K562 (cell line): ENCODE results near the gene RBM4B. TPM values are rescaled to one million over a fixed set of nuclear protein-coding genes. Genes with fewer than 3 reads are reported as not detected.

Source experiments
- ATAC-seq: fragments of 200-7000 bp; cut with Tn5 transposase; 3 replicates; pipeline ENCODE4 v1.9.1; 2020; ENCODE audit warnings: moderate library complexity
- BruUV-seq: library from RNA; stranded (reverse); fragments of 400-500 nt; replicated peaks from 2 replicates; lab custom pipeline; 2021; lab: Mats Ljungman, UMichigan
- CTCF ChIA-PET: fragments of 300-600 bp; formaldehyde crosslinking; extraction: SDS; loops from one replicate; lab custom pipeline; 2021; ENCODE audit warnings: low intra/inter-chr PET ratio; lab: Yijun Ruan, JAX
- POLR2A ChIA-PET: fragments of 300-600, 350-650 bp; sonication (Branson Sonifier 250); formaldehyde crosslinking; extraction: SDS; loops from one replicate; lab custom pipeline; 2021; ENCODE audit warnings: antibody characterized with exemption, inconsistent platforms; lab: Yijun Ruan, JAX
- DNase-seq, 4 experiments: peaks; one replicate each; pipeline versions ENCODE4 v3.0.0 to v3.0.0-alpha.2; 2011 to 2018; ENCODE audit warnings: low spot score in 3 of 4, mixed read lengths in 3 of 4; ENCODE audit errors: extremely low read depth in 1 of 4
- FAIRE-seq: peaks from 2 replicates; lab custom pipeline; 2011; peaks lifted over from hg19 to GRCh38; lab: Jason Lieb, UNC
- H2AFZ ChIP-seq: 2 replicates; pipeline ENCODE4 v1.6.0; 2011; ENCODE audit warnings: low read depth, low read length, control low read depth, inconsistent platforms
- H3K27ac ChIP-seq: fragments of 200-600 bp; 3 replicates; pipeline ENCODE4 v1.8.0; 2011; ENCODE audit warnings: low read depth, mild to moderate bottlenecking, control low read depth, inconsistent platforms, low read length, moderate library complexity, mixed read lengths; ENCODE audit errors: extremely low read depth
- H3K27me3 ChIP-seq, 2 experiments: fragments of 300-600 bp in 1 of 2; 2 replicates in 1 of 2; 3 replicates in 1 of 2; pipeline versions ENCODE4 v1.6.0 to v1.8.0; 2011; ENCODE audit warnings: inconsistent platforms in 2 of 2, low read length in 2 of 2, mild to moderate bottlenecking in 1 of 2, mixed read lengths in 1 of 2, moderate library complexity in 1 of 2; ENCODE audit not compliant: control insufficient read depth in 2 of 2, insufficient read depth in 2 of 2
- H3K36me3 ChIP-seq: fragments of 300-600 bp; 3 replicates; pipeline ENCODE4 v1.8.0; 2011; ENCODE audit warnings: mild to moderate bottlenecking, low read length, inconsistent platforms; ENCODE audit not compliant: control insufficient read depth, insufficient read depth
- H3K4me1 ChIP-seq, 2 experiments: fragments of 200-600 bp in 1 of 2; replicated peaks in 1 of 2; 2 replicates in 1 of 2; 3 replicates in 1 of 2; pipeline versions ENCODE4 v1.5.1 to v1.8.0; 2011; ENCODE audit warnings: inconsistent platforms in 2 of 2, low read length in 2 of 2, mild to moderate bottlenecking in 1 of 2, mixed read lengths in 1 of 2, moderate library complexity in 1 of 2; ENCODE audit not compliant: control insufficient read depth in 2 of 2, insufficient read depth in 2 of 2
- H3K4me2 ChIP-seq: 2 replicates; pipeline ENCODE4 v1.6.1; 2011; ENCODE audit warnings: low read length, control low read depth, inconsistent platforms, mixed read lengths; ENCODE audit not compliant: insufficient read depth
- H3K4me3 ChIP-seq: fragments of 200-600 bp; sonication (generic), shearing (Covaris generic); 2 replicates; pipeline ENCODE4 v1.5.1; 2016; ENCODE audit warnings: control low read depth, inconsistent platforms
- H3K79me2 ChIP-seq: fragments of 200-600 bp; 3 replicates; pipeline ENCODE4 v1.8.0; 2011; ENCODE audit warnings: low read length, inconsistent platforms; ENCODE audit not compliant: control insufficient read depth, insufficient read depth
- H3K9ac ChIP-seq, 2 experiments: 2 replicates each; pipeline versions ENCODE4 v1.6.0 to v1.6.1; 2011; ENCODE audit warnings: low read depth in 2 of 2, low read length in 2 of 2, control low read depth in 1 of 2, inconsistent platforms in 1 of 2, mild to moderate bottlenecking in 1 of 2, mixed read lengths in 1 of 2; ENCODE audit not compliant: insufficient read depth in 1 of 2
- H3K9me1 ChIP-seq: one replicate; pipeline ENCODE4 v1.6.0; 2011; ENCODE audit warnings: inconsistent platforms, mild to moderate bottlenecking, low read length, moderate library complexity; ENCODE audit not compliant: control insufficient read depth, insufficient read depth
- H3K9me3 ChIP-seq: replicated peaks from 2 replicates; pipeline ENCODE4 v1.5.1; 2011; ENCODE audit warnings: low read depth, low read length, inconsistent platforms; ENCODE audit not compliant: control insufficient read depth, insufficient read depth
- H4K20me1 ChIP-seq: replicated peaks from 2 replicates; pipeline ENCODE4 v1.6.1; 2011; ENCODE audit warnings: low read length, inconsistent platforms, mixed read lengths; ENCODE audit not compliant: control insufficient read depth, insufficient read depth
- CBFA2T3 ChIP-seq: fragments of 450-650 bp; IDR thresholded peaks from 2 replicates; pipeline ENCODE4 v1.6.1; 2017
- CXXC5 ChIP-seq: fragments of 250-450 bp; sonication (Bioruptor Pico); IDR thresholded peaks from 2 replicates; pipeline ENCODE4 v1.8.0; 2022; ENCODE audit warnings: inconsistent platforms, mild to moderate bottlenecking, moderate library complexity
- FOXA1 ChIP-seq: fragments of 450-650 bp; IDR thresholded peaks from 2 replicates; pipeline ENCODE4 v1.6.1; 2016; ENCODE audit warnings: mild to moderate bottlenecking, borderline replicate concordance
- JUN ChIP-seq, 2 experiments: sonication (generic) in 1 of 2; formaldehyde crosslinking in 1 of 2; IDR thresholded peaks; 2 replicates each; pipeline versions ENCODE4 v1.6.1 to v1.8.0; 2012 to 2022; ENCODE audit warnings: borderline replicate concordance in 2 of 2, mild to moderate bottlenecking in 2 of 2, improper control_type of control experiment in 1 of 2, low read depth in 1 of 2, low read length in 1 of 2, missing genetic modification reagents in 1 of 2
- JUND ChIP-seq, 2 experiments: IDR thresholded peaks; 2 replicates in 1 of 2; 3 replicates in 1 of 2; pipeline ENCODE4 v1.6.1; 2011; ENCODE audit warnings: borderline replicate concordance in 2 of 2, low read depth in 2 of 2, low read length in 2 of 2, improper control_type of control experiment in 1 of 2, missing biosample characterization in 1 of 2, missing genetic modification characterization in 1 of 2, missing genetic modification reagents in 1 of 2
- KLF13 ChIP-seq: fragments of 450-650 bp; IDR thresholded peaks from 2 replicates; pipeline ENCODE4 v1.6.1; 2016; ENCODE audit warnings: missing genetic modification characterization, low read depth, mild to moderate bottlenecking, missing compliant biosample characterization, moderate library complexity, borderline replicate concordance
- MCM7 ChIP-seq, 2 experiments: fragments of 450-650 bp; IDR thresholded peaks; 2 replicates each; pipeline ENCODE4 v1.6.1; 2016 to 2018
- POLR2A ChIP-seq: fragments of 450-650 bp; conservative IDR thresholded peaks from 2 replicates; pipeline ENCODE4 v1.6.1; 2016
- POLR2AphosphoS5 ChIP-seq: IDR thresholded peaks from 2 replicates; pipeline ENCODE4 v1.6.1; 2011; ENCODE audit warnings: mild to moderate bottlenecking, low read depth, low read length, moderate library complexity; ENCODE audit not compliant: control insufficient read depth, insufficient read depth
- PTRF ChIP-seq: fragments of 450-650 bp; IDR thresholded peaks from 2 replicates; pipeline ENCODE4 v1.6.1; 2016; ENCODE audit warnings: mild to moderate bottlenecking, missing genetic modification characterization, missing compliant biosample characterization
- RUNX1 ChIP-seq: sonication (generic); IDR thresholded peaks from 2 replicates; pipeline ENCODE4 v1.6.1; 2016; ENCODE audit warnings: antibody characterized with exemption, low read depth
- SRSF3 ChIP-seq: fragments of 200-400 bp; formaldehyde crosslinking; IDR thresholded peaks from 2 replicates; pipeline ENCODE4 v1.6.1; 2016; ENCODE audit warnings: mild to moderate bottlenecking, low read length, moderate library complexity; ENCODE audit not compliant: insufficient read depth
- SUPT5H ChIP-seq: fragments of 450-650 bp; IDR thresholded peaks from 2 replicates; pipeline ENCODE4 v1.6.1; 2016
- TAF9B ChIP-seq: fragments of 450-650 bp; IDR thresholded peaks from 2 replicates; pipeline ENCODE4 v1.6.1; 2018; ENCODE audit warnings: mild to moderate bottlenecking; ENCODE audit not compliant: partially characterized antibody
- ZC3H8 ChIP-seq: fragments of 450-650 bp; IDR thresholded peaks from 2 replicates; pipeline ENCODE4 v1.6.1; 2017
- ZFP1 ChIP-seq: fragments of 450-650 bp; formaldehyde crosslinking; IDR thresholded peaks from 2 replicates; pipeline ENCODE4 v1.4.0; 2020; ENCODE audit warnings: mild to moderate bottlenecking, mixed read lengths
- ZKSCAN3 ChIP-seq: fragments of 250-450 bp; sonication (Bioruptor Pico); IDR thresholded peaks from 2 replicates; pipeline ENCODE4 v1.4.0; 2020
- WGBS: fragments of 100-300 bp; shearing (Covaris generic); methylation state at CpG from one replicate; pipeline ENCODE4 v1.1.6; 2016; ENCODE audit warnings: low coverage, mixed read lengths; ENCODE audit not compliant: insufficient coverage; ENCODE audit errors: missing lambda C conversion rate; 5-methylcytosine and 5-hydroxymethylcytosine counted together
- in situ Hi-C: fragments of 300-500 bp; cut with MboI; formaldehyde crosslinking; loops from 4 replicates; pipeline ENCODE4 v1.15.0; 2018; ENCODE audit warnings: inconsistent platforms, mixed read lengths
- intact Hi-C: fragments of 100-400 bp; cut with micrococcal nuclease; formaldehyde crosslinking; loops from 2 replicates; pipeline ENCODE4 v1.14.2; 2022
- polyA plus RNA-seq, 8 experiments: library from polyadenylated mRNA; depleted of rRNA in 4 of 8; stranded (reverse) in 5 of 8; unstranded in 3 of 8; fragments of >200 nt; fragmentation: Nextera tagmentation in 2 of 8; fragmentation: Illumina TruSeq in 1 of 8; extraction: Ambion mirVana in 2 of 8; extraction: Trizol in 1 of 8; gene quantifications; 2 replicates each; pipeline versions ENCODE4 v1.2.1 to v1.2.3, GENCODE V29; 2011 to 2014; ENCODE audit warnings: inconsistent platforms in 1 of 8, missing spikeins in 1 of 8
- total RNA-seq, 7 experiments: library from RNA; depleted of rRNA in 6 of 7; stranded (reverse); fragments of >200 nt in 6 of 7; fragmentation: Illumina TruSeq in 2 of 7; extraction: Trizol in 2 of 7; gene quantifications; 2 replicates each; pipeline versions ENCODE4 v1.2.1 to v1.2.3, GENCODE V29; 2011 to 2021; ENCODE audit warnings: low replicate concordance in 1 of 7
- TF ChIP-seq, protein P1 (sequence below): sonication (generic); formaldehyde crosslinking; IDR thresholded peaks from 2 replicates; pipeline ENCODE4 v1.8.0; 2022; ENCODE audit warnings: missing genetic modification reagents, mild to moderate bottlenecking, moderate library complexity, borderline replicate concordance
- TF ChIP-seq, protein P2 (sequence below), 3 experiments: IDR thresholded peaks in 2 of 3; conservative IDR thresholded peaks in 1 of 3; 2 replicates each; pipeline ENCODE4 v1.5.1; 2011 to 2012; ENCODE audit warnings: low read length in 3 of 3, mild to moderate bottlenecking in 3 of 3, control low read depth in 2 of 3, improper control_type of control experiment in 1 of 3, inconsistent platforms in 1 of 3, low read depth in 1 of 3, mixed read lengths in 1 of 3, moderate library complexity in 1 of 3; ENCODE audit not compliant: insufficient read depth in 2 of 3

The RBM4B gene
- total and polyA plus RNA-seq, 9 of the 15 experiments (the other 6 are each of a cell fraction or from before 2014, with no cell fraction given), result 14.6 to 39.9 (median 23.3) TPM

DNA sequence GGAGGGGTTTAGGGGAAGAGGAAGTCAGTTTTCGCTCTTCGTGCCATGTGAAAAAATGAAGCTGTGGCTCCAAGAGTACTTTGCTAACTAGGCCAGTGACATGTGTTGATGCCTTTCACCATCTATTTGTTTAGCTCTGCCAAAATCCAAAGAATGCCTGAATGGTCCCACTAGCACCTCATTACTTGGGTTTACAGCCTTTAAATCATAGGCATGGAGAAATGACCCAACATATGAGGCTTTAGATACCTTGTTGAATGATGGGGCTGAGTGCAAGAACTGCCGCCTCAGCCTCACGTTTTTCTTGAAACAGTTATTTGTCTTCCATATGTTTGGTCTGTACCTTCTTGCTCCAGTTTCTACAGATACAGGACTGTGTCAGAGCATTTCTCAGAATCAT is 30.9 kb downstream of the RBM4B start:
- Histone ChIP-seq H3K9me3 (no peaks in the 10 kb centered on the region), H3K9ac (no peak overlapping the region), H3K27me3 (no peaks in the 10 kb centered on the region), H4K20me1 (peaks cover 48% of the 10 kb centered on the region), H3K4me3 (no peak overlapping the region), H3K4me2 (no peak overlapping the region), H3K79me2 (peaks cover 92% of the 10 kb centered on the region), H2AFZ (no peak overlapping the region), H3K9me1 (no peaks in the 10 kb centered on the region), H3K27ac (no peak overlapping the region), H3K36me3 (peaks cover 87% of the 10 kb centered on the region), H3K4me1 (peaks cover 4 to 9% of the 10 kb centered on the region in 2 experiments)
- FAIRE-seq (no peak), DNase-seq (no peak), ATAC-seq (no peak)
- ChIA-PET POLR2A (interaction anchor here (0.7 to 26.4 kb wide), 6 partner anchors 7 to 114 kb away, joined by 4 to 387 read pairs (median 46); partner anchors contain the start of genes RBM14 and RBM4), CTCF (no interaction called here)
- WGBS, result 90% methylated on average over 4 of the region's 4 CpGs
- intact Hi-C loops, result no loop called here
- TF ChIP-seq RUNX1 (no peak), ZC3H8 (no peak), FOXA1 (no peak), KLF13 (tag) (no peak), JUN (IDR thresholded peaks at IDR 0.05; ENCODE audit: borderline replicate concordance, low read depth, low read length) (no peak), JUN (CRISPR knock-in tag; IDR thresholded peaks at IDR 0.05; ENCODE audit: borderline replicate concordance) (no peak), POLR2A (peak; percentile 14; the same call in 1 of the 2 replicates), SUPT5H (0 out of 2 replicates have a peak, but pooled peaks have one; percentile 19), MCM7 (IDR thresholded peaks at IDR 0.05) (no peak), PTRF (tag) (no peak), POLR2AphosphoS5 (peak; percentile 60; the same call in 1 of the 2 replicates), SRSF3 (no peak), JUND (IDR thresholded peaks at IDR 0.05; ENCODE audit: borderline replicate concordance, low read depth, low read length) (no peak), JUND (tag; IDR thresholded peaks at IDR 0.05; ENCODE audit: borderline replicate concordance, low read depth, low read length) (no peak), CBFA2T3 (no peak), ZFP1 (CRISPR knock-in tag) (no peak), ZKSCAN3 (no peak), CXXC5 (no peak), TAF9B (no peak)
- TF ChIP-seq, protein P1, sequence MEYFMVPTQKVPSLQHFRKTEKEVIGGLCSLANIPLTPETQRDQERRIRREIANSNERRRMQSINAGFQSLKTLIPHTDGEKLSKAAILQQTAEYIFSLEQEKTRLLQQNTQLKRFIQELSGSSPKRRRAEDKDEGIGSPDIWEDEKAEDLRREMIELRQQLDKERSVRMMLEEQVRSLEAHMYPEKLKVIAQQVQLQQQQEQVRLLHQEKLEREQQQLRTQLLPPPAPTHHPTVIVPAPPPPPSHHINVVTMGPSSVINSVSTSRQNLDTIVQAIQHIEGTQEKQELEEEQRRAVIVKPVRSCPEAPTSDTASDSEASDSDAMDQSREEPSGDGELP (CRISPR knock-in tag), result no peak
- TF ChIP-seq, protein P2, sequence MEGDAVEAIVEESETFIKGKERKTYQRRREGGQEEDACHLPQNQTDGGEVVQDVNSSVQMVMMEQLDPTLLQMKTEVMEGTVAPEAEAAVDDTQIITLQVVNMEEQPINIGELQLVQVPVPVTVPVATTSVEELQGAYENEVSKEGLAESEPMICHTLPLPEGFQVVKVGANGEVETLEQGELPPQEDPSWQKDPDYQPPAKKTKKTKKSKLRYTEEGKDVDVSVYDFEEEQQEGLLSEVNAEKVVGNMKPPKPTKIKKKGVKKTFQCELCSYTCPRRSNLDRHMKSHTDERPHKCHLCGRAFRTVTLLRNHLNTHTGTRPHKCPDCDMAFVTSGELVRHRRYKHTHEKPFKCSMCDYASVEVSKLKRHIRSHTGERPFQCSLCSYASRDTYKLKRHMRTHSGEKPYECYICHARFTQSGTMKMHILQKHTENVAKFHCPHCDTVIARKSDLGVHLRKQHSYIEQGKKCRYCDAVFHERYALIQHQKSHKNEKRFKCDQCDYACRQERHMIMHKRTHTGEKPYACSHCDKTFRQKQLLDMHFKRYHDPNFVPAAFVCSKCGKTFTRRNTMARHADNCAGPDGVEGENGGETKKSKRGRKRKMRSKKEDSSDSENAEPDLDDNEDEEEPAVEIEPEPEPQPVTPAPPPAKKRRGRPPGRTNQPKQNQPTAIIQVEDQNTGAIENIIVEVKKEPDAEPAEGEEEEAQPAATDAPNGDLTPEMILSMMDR (IDR thresholded peaks at IDR 0.05 in 2 of 3, conservative IDR thresholded peaks at IDR 0.05 in 1 of 3; ENCODE audit: insufficient read depth in 2 of 3, low read depth in 1 of 3, low read length in 3 of 3), result no peak
- BruUV-seq, result no TSS peak
- in situ Hi-C loops, result no loop called here
